ENCODE measurements around the gene CTIF.
"Not testable (repeated sequence)": the region's sequence is repeated elsewhere in the genome, so short reads cannot be mapped to it uniquely, and the experiment has no call there.

Gene CTIF

GRCh38 chr18:48811977-48812451 is 273.2 kb downstream of the CTIF start:
- DNase-seq = not testable (repeated sequence)

- no peak for DNase-seq
Observed at GRCh38 chr18:48813321-48813720, 274.5 kb downstream of the CTIF start.

GRCh38 chr18:48813833-48814489 is 275.1 kb downstream of the CTIF start:
- no peak for DNase-seq

- no peak for DNase-seq
Observed at GRCh38 chr18:48814490-48815178, 275.8 kb downstream of the CTIF start.

- DNase-seq = no peak
Observed at GRCh38 chr18:48815179-48815515, 276.3 kb downstream of the CTIF start.

- no peak for DNase-seq
Observed at GRCh38 chr18:48815581-48816324, 276.9 kb downstream of the CTIF start.

GRCh38 chr18:48816554-48816953 is 277.7 kb downstream of the CTIF start:
- DNase-seq = no peak

- no peak for DNase-seq
Observed at GRCh38 chr18:48817021-48817461, 278.2 kb downstream of the CTIF start.

- no peak for DNase-seq
Observed at GRCh38 chr18:48818329-48819254, 279.8 kb downstream of the CTIF start.

GRCh38 chr18:48819276-48819675 is 280.4 kb downstream of the CTIF start:
- no peak for DNase-seq

- DNase-seq = no peak
Observed at GRCh38 chr18:48819781-48820482, 281.1 kb downstream of the CTIF start.

GRCh38 chr18:48820483-48821250 is 281.8 kb downstream of the CTIF start:
- no peak for DNase-seq

GRCh38 chr18:48821251-48821590 is 282.4 kb downstream of the CTIF start:
- DNase-seq = no peak

- no peak for DNase-seq
Observed at GRCh38 chr18:48821845-48822244, 283.0 kb downstream of the CTIF start.

- DNase-seq = no peak
Observed at GRCh38 chr18:48824231-48824970, 285.6 kb downstream of the CTIF start.

GRCh38 chr18:48825101-48825745 is 286.4 kb downstream of the CTIF start:
- DNase-seq = no peak

GRCh38 chr18:48826271-48826670 is 287.4 kb downstream of the CTIF start:
- DNase-seq = no peak

- DNase-seq = no peak
Observed at GRCh38 chr18:48826806-48827205, 288.0 kb downstream of the CTIF start.

- DNase-seq = no peak
Observed at GRCh38 chr18:48827291-48828193, 288.7 kb downstream of the CTIF start.
